Activated CD8-positive, alpha-beta memory T cell treated with anti-CD3 and anti-CD28 coated beads, Interleukin-2, amount 10 ng/mL, durations not matched to agents 7 days and 5 days (primary cell): ENCODE measurements around the gene ITPA. TPM values are rescaled to one million over a fixed set of nuclear protein-coding genes. Genes with fewer than 3 reads are reported as not detected.

Experiments
- ATAC-seq: fragments of 150-1000 bp; cut with Tn5 transposase; one replicate; pipeline ENCODE4 v1.10.0; 2021; ENCODE audit warnings: moderate library complexity
- CTCF ChIA-PET: fragments of 350-600 bp; sonication (Branson Sonifier 250); formaldehyde crosslinking; loops from one replicate; lab custom pipeline; 2021; ENCODE audit warnings: antibody characterized with exemption; lab: Charles Lee
- DNase-seq: peaks from one replicate; pipeline ENCODE4 v3.0.0-alpha.2; 2020
- H3K27ac Mint-ChIP-seq: one replicate; pipeline ENCODE4 v1.8.0; 2021; ENCODE audit warnings: mild to moderate bottlenecking, mixed read lengths
- H3K27me3 Mint-ChIP-seq: one replicate; pipeline ENCODE4 v1.8.0; 2021; ENCODE audit warnings: mixed read lengths
- H3K36me3 Mint-ChIP-seq: one replicate; pipeline ENCODE4 v1.8.0; 2021; ENCODE audit warnings: mild to moderate bottlenecking, mixed read lengths
- H3K4me1 Mint-ChIP-seq: one replicate; pipeline ENCODE4 v1.8.0; 2021; ENCODE audit warnings: mixed read lengths
- H3K4me3 Mint-ChIP-seq: one replicate; pipeline ENCODE4 v1.8.0; 2021; ENCODE audit warnings: mild to moderate bottlenecking, moderate library complexity, mixed read lengths
- H3K9me3 Mint-ChIP-seq: one replicate; pipeline ENCODE4 v1.8.0; 2022; ENCODE audit warnings: low read depth, mixed read lengths
- total RNA-seq, 2 experiments: library from RNA; stranded (reverse); gene quantifications; one replicate each; pipeline ENCODE4 v1.2.3, GENCODE V29; 2021

The ITPA gene
- total RNA-seq, 2 experiments from 2014 or later, result 51.9 to 71.7 TPM

DNA sequence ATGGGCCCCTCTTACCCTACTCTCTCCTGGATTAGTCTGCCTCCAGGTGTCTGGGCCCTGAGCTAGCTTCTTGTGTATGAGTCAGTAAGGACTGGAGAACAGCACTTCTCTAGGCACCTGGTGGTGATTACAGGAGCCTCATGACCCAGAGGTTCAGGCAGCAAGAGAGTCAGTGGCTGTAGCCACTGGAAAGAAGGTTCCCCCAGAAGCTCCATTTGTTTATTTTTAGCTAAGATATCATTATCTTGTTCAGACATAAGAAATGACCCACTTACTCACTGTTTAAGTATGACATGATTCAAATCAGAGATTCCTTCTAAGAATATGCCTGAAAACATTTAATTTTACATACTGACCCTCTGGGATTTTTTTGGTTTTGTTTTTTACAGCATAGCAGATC is 53.3 kb downstream of the ITPA start:
- ATAC-seq (no peak), DNase-seq (no peak)
- no peak overlapping the region for H3K4me3 Mint-ChIP-seq
- no peaks in the 10 kb centered on the region for H3K4me1 Mint-ChIP-seq
- no peak overlapping the region for H3K27ac Mint-ChIP-seq
- H3K27me3 Mint-ChIP-seq, result no peaks in the 10 kb centered on the region
- peaks cover 6% of the 10 kb centered on the region for H3K36me3 Mint-ChIP-seq
- H3K9me3 Mint-ChIP-seq, result no peaks in the 10 kb centered on the region
- CTCF ChIA-PET, result interaction anchor here (1.0 kb wide), 1 partner anchor 14 kb away, joined by 3 read pairs; no protein-coding TSS in a partner anchor

DNA sequence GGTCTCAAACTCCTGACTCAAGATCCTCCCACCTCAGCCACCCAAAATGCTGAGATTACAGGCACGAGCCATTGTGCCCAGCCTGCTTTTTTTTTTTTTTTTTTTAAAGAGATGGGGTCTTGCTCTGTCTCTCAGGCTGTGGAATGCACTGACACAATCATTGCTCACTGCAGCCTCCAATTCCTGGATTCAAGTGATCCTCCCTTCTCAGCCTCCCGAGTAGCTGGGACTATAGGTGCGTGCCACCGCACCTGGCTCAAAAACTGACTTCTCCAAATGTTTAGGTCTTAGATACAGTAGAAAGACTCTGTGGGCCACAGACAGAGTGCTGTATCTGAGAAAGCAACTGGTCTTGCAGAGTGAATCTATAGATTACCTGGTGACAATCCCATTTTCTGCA is 60.8 kb downstream of the ITPA start:
- no peaks in the 10 kb centered on the region for H3K4me1 Mint-ChIP-seq
- no peaks in the 10 kb centered on the region for H3K9me3 Mint-ChIP-seq
- no peaks in the 10 kb centered on the region for H3K27me3 Mint-ChIP-seq
- ATAC-seq (no peak), DNase-seq (no peak)
- CTCF ChIA-PET, result interaction anchor here (1.4 kb wide), 1 partner anchor 441 kb away, joined by 3 read pairs; no protein-coding TSS in a partner anchor
- no peak overlapping the region for H3K27ac Mint-ChIP-seq
- peaks cover 4% of the 10 kb centered on the region for H3K36me3 Mint-ChIP-seq
- H3K4me3 Mint-ChIP-seq, result no peak overlapping the region

DNA sequence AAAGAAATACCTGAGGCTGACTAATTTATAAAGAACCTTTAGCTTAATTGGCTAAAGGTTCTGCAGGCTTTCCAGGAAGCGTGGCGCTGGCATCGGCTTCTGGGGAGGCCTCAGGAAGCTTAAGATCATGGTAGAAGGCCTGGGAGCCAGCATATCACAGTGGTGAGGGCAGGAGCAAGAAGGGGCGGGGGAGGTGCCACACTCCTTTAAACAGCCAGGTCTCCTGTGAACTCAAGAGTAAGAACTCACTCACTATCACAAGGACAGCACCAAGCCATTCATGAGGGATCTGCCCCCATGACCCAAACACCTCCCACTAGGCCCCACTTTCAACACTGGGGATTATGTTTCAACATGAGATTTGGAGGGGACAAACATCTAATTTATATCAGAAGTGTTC is 64.1 kb downstream of the ITPA start:
- no peak overlapping the region for H3K27ac Mint-ChIP-seq

More for the DNA sequence above, 64.1 kb downstream of the ITPA start:
- ATAC-seq (no peak), DNase-seq (no peak)
- CTCF ChIA-PET, result interaction anchor here (1.4 kb wide), 1 partner anchor 9 kb away, joined by 3 read pairs; no protein-coding TSS in a partner anchor
- Mint-ChIP-seq H3K27me3 (no peaks in the 10 kb centered on the region), H3K4me1 (no peaks in the 10 kb centered on the region), H3K36me3 (peaks cover 4% of the 10 kb centered on the region), H3K4me3 (no peak overlapping the region), H3K9me3 (no peaks in the 10 kb centered on the region)

Other genes starting within 250 kb of the ITPA start
- gene GNRH2, start 165.9 kb upstream of the ITPA start, total RNA-seq, result under 1 TPM; 0.55 to 0.63 TPM
- 10 to 100 TPM; 43.0 to 46.7 TPM for gene MRPS26, start 163.4 kb upstream of the ITPA start, total RNA-seq
- not detected for gene OXT, start 137.9 kb upstream of the ITPA start, total RNA-seq
- gene AVP, start 124.8 kb upstream of the ITPA start, total RNA-seq, result not detected
- 10 to 100 TPM; 17.0 to 23.6 TPM for gene FASTKD5, start 49.6 kb upstream of the ITPA start, total RNA-seq
- gene UBOX5, start 49.6 kb upstream of the ITPA start, total RNA-seq, result 1 to 10 TPM; 7.6 to 8.2 TPM
- under 1 TPM; 0.41 to 0.70 TPM for gene LZTS3, start 35.9 kb upstream of the ITPA start, total RNA-seq
- 10 to 100 TPM; 63.6 to 63.7 TPM for gene DDRGK1, start 4.8 kb upstream of the ITPA start, total RNA-seq
- gene SLC4A11, start 29.7 kb downstream of the ITPA start, total RNA-seq, result 1 to 10 TPM; 5.4 to 6.0 TPM
- gene DNAAF9, start 198.2 kb downstream of the ITPA start, total RNA-seq, result 1 to 10 TPM; 4.4 to 5.2 TPM